OCI-LY3 (cell line): ENCODE measurements around the gene MAGI1.

ENCODE experiments used
- H2AFZ ChIP-seq: fragments of 200-600, 300-600 bp; shearing (Covaris generic); 2 replicates; pipeline ENCODE4 v1.6.0; 2014; ENCODE audit warnings: antibody characterized with exemption, low read depth, low read length
- H3K27ac ChIP-seq: fragments of 200-600, 300-600 bp; sonication (generic); 2 replicates; pipeline ENCODE4 v1.5.1; 2014; ENCODE audit warnings: mild to moderate bottlenecking, low read length, moderate library complexity, mixed read lengths
- H3K27me3 ChIP-seq: fragments of 200-600, 300-600 bp; sonication (generic); 2 replicates; pipeline ENCODE4 v1.6.1; 2014; ENCODE audit warnings: low read depth, low read length, mixed read lengths
- H3K36me3 ChIP-seq: fragments of 200-600, 300-600 bp; sonication (generic); replicated peaks from 2 replicates; pipeline ENCODE3; 2014; ENCODE audit warnings: low read depth, low read length, mixed read lengths
- H3K4me1 ChIP-seq: fragments of 300-600, 200-600 bp; sonication (generic); 2 replicates; pipeline ENCODE4 v1.6.1; 2014; ENCODE audit warnings: low read length, mixed read lengths
- H3K4me2 ChIP-seq: fragments of 200-600, 300-600 bp; sonication (generic); 2 replicates; pipeline ENCODE4 v1.6.1; 2014; ENCODE audit warnings: low read length, mixed read lengths
- H3K4me3 ChIP-seq: fragments of 300-600, 200-600 bp; sonication (generic); 2 replicates; pipeline ENCODE4 v1.5.1; 2014; ENCODE audit warnings: antibody characterized with exemption, mild to moderate bottlenecking, low read length, moderate library complexity
- H3K79me2 ChIP-seq: fragments of 300-600, 200-600 bp; shearing (Covaris generic); 2 replicates; pipeline ENCODE4 v1.6.1; 2014; ENCODE audit warnings: mild to moderate bottlenecking, low read length, mixed read lengths
- H3K9ac ChIP-seq: fragments of 300-600, 200-600 bp; shearing (Covaris generic); 2 replicates; pipeline ENCODE4 v1.6.0; 2014; ENCODE audit warnings: mild to moderate bottlenecking, low read length, moderate library complexity
- H3K9me3 ChIP-seq: fragments of 200-600, 300-600 bp; shearing (Covaris generic); 2 replicates; pipeline ENCODE4 v1.6.1; 2014; ENCODE audit warnings: low read length, mixed read lengths; ENCODE audit not compliant: insufficient read depth
- H4K20me1 ChIP-seq: fragments of 200-600, 300-600 bp; sonication (generic); 2 replicates; pipeline ENCODE4 v1.6.1; 2016; ENCODE audit warnings: low read length, mixed read lengths; ENCODE audit not compliant: insufficient read depth
- CTCF ChIP-seq: fragments of 200-600, 300-600 bp; sonication (generic); IDR thresholded peaks from 2 replicates; pipeline ENCODE4 v1.5.1; 2014; ENCODE audit warnings: antibody characterized with exemption, low read length, low read depth
- EZH2phosphoT487 ChIP-seq: fragments of 200-600 bp; shearing (Covaris generic); IDR thresholded peaks from 2 replicates; pipeline ENCODE4 v1.6.1; 2018; ENCODE audit warnings: antibody characterized with exemption, mixed run types, low read depth

MAGI1 gene

GRCh38 chr3:65343026-65343425 is 695.7 kb downstream of the MAGI1 start:
- Histone ChIP-seq H3K4me1 (no peaks in the 10 kb centered on the region), H3K27me3 (peaks cover 21% of the 10 kb centered on the region; the same call in 1 of the 2 replicates), H3K9ac (no peak overlapping the region), H4K20me1 (no peaks in the 10 kb centered on the region), H3K79me2 (no peaks in the 10 kb centered on the region), H3K36me3 (no peaks in the 10 kb centered on the region), H3K4me3 (no peak overlapping the region), H2AFZ (no peak overlapping the region), H3K4me2 (no peak overlapping the region), H3K27ac (no peak overlapping the region), H3K9me3 (no peaks in the 10 kb centered on the region)
- TF ChIP-seq EZH2phosphoT487 (no peak), CTCF (no peak)

DNA sequence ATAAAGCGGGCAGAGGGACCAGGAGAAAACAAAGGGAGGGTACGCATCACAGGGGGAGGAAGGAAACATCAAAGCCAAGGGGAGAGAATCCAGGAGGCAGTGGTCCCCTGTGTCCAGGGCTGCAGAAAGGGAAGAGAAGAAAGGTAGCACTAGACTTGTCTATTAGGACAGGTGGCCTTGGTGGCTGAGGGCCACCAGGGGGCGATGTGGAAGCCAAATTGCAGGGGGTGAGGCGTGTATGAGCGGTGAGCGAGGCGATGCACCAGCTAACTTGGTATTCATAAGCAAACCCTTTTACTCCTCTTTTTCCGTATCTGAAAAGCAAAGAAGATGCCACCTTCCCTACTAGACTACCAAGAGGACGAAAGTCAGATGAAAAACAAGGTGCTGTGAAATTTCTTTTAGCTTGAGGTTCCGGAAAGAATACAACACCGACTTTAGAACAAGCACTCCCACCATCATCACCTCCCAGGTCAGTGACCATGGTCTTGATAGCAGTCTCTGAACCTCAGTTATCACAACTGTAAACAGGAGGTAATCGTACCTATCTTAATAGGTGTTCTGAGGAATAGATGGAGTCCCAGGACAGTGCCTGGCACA is 696.5 kb downstream of the MAGI1 start:
- Histone ChIP-seq H3K4me1 (no peaks in the 10 kb centered on the region), H3K9ac (no peak overlapping the region), H3K4me3 (no peak overlapping the region), H3K27me3 (peaks cover 21% of the 10 kb centered on the region; the same call in 1 of the 2 replicates), H3K27ac (no peak overlapping the region), H3K36me3 (no peaks in the 10 kb centered on the region), H3K4me2 (peak overlapping the region; percentile 34), H4K20me1 (no peaks in the 10 kb centered on the region), H3K9me3 (no peaks in the 10 kb centered on the region), H2AFZ (no peak overlapping the region), H3K79me2 (no peaks in the 10 kb centered on the region)
- TF ChIP-seq CTCF (peak; percentile 90), EZH2phosphoT487 (no peak)

DNA sequence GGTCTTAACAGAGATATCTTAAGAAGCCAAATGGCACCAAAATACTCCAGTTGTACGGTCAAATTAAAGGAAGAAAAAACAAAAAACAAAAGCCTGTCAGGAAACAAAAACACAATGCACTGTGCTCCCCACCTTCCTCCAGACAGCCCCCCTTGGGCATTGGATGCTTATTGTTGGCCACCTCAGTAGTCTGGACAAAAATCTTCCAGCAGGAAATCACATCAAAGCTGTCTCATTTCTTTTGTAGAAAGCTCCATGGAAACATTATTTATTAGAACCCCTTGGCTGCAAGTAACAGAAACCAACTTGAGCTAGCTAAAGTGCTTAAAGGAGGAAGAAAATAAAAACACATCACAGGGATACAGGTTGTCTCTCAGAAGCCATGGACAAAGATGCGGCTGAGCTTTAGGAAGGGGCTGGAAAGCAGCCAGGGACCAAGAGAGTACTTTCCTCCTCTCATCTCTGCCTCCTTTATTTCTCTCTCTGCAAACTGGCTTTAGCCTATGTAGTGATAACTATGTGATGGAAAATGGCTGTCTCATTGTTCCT is 699.5 kb downstream of the MAGI1 start:
- Histone ChIP-seq H3K4me2 (no peak overlapping the region), H3K27me3 (peaks cover 25% of the 10 kb centered on the region), H3K79me2 (no peaks in the 10 kb centered on the region), H3K36me3 (no peaks in the 10 kb centered on the region), H3K4me1 (no peaks in the 10 kb centered on the region), H3K4me3 (no peak overlapping the region), H4K20me1 (no peaks in the 10 kb centered on the region), H2AFZ (no peak overlapping the region), H3K9ac (no peak overlapping the region), H3K9me3 (no peaks in the 10 kb centered on the region), H3K27ac (no peak overlapping the region)
- no peak for TF ChIP-seq EZH2phosphoT487
- TF ChIP-seq CTCF: no peak

GRCh38 chr3:65338571-65338970 is 700.1 kb downstream of the MAGI1 start:
- H4K20me1 ChIP-seq: no peaks in the 10 kb centered on the region
- H3K27me3 ChIP-seq: peaks cover 25% of the 10 kb centered on the region
- no peak overlapping the region for H3K4me3 ChIP-seq
- H3K9me3 ChIP-seq: no peaks in the 10 kb centered on the region
- no peak overlapping the region for H3K9ac ChIP-seq
- H2AFZ ChIP-seq: no peak overlapping the region
- no peaks in the 10 kb centered on the region for H3K4me1 ChIP-seq
- H3K4me2 ChIP-seq: no peak overlapping the region
- TF ChIP-seq CTCF (no peak), EZH2phosphoT487 (no peak)
- no peaks in the 10 kb centered on the region for H3K79me2 ChIP-seq
- no peaks in the 10 kb centered on the region for H3K36me3 ChIP-seq
- H3K27ac ChIP-seq: no peak overlapping the region
